Measurements from ENCODE around the gene ZNF487.
"Not testable (repeated sequence)": the region's sequence is repeated elsewhere in the genome, so short reads cannot be mapped to it uniquely, and the experiment has no call there.

GRCh38 chr10:43454025-43454424 lies 17.1 kb downstream of the ZNF487 start:
- not testable (repeated sequence) for TF ChIP-seq CTCF (IDR thresholded peaks at IDR 0.05; ENCODE audit: low read depth, low read length, poor library complexity, severe bottlenecking); EZH2phosphoT487 (IDR thresholded peaks at IDR 0.05; ENCODE audit: borderline replicate concordance, low read length)

Data from DOHH2 (cell line).